HG02642 (cell line): ENCODE results near the gene SYT2.

ENCODE experiments used
- ATAC-seq: cut with Tn5 transposase; IDR thresholded peaks from one replicate; pipeline ENCODE4 v1.9.1; 2021; ENCODE audit warnings: mild to moderate bottlenecking; ENCODE audit not compliant: unreplicated experiment, poor library complexity

SYT2 gene

DNA sequence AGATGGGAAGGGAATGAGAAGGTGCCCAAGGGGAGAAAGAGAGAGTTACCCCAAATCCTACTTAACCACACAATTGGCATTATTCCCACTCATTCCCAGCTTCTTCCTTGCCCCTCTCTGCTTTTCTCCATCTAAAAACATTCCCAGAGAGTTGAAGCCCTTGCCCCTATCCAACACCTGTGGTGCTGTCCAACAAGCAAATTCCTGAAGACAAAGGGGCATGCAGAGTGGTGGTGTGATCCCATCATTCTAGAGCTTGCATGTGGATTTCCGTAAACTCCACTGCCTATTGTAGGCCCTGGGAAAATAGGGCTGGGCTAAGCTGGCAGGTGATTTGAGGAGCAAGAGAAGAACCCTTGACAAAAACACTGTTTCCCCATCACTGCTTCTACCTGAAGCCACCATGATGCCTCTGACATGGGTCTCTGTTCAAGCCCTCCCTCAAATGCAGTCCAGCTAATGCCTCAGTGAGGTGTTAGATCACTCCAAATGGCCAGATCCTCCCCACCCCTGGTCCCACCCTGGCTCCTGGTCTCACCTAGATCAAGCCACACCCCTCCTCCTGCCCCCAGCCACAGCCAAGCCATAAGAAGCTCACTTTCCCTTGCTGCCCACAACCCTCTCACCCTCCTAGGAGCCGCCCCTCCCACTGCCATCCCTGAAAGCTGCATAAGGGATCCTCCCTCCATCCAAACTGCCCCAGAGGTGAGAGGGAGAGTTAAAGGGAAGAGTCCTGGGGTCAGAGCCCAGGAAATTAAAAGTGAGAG, 29.5 kb downstream of the SYT2 start:
- no peak for ATAC-seq

DNA sequence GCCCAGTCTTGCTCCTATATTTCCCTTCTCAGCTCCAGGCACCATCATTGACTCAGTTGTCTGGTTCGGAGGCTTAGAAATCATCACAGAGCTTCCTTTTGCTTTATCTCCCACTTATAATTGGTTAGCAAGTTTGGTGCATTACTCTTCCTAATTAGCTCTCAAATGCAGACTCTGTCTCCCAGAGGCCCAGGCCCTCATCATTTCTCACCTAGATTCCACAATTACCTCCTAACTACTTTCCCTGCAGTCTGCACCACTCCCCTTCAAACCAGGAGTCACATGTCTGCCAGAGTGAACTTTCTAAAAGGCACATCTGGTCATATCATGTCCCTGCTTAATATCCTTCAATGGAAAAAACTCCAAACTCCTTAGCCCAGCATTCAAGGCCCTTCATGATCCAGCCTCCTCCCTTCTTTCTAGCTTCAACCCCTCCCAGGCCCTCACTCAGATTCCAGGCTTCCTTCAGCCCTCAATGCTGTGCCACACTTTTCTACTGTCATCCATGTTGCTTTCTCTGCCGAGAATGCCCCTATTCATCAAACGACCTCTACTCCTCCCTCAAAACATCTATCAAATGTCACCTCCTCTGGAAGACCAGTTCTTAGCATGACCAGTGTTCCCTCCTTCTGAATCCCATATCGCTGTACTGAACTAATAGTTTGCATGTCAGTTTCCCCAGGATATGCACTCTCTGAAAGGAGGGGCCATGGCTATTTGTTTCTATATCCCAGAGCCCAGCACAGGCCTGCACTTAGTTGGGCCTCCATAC, 30.7 kb downstream of the SYT2 start:
- ATAC-seq = no peak

GRCh38 chr1:202677433-202677832, 32.8 kb downstream of the SYT2 start:
- ATAC-seq = no peak

GRCh38 chr1:202673531-202673930, 36.7 kb downstream of the SYT2 start:
- no peak for ATAC-seq

DNA sequence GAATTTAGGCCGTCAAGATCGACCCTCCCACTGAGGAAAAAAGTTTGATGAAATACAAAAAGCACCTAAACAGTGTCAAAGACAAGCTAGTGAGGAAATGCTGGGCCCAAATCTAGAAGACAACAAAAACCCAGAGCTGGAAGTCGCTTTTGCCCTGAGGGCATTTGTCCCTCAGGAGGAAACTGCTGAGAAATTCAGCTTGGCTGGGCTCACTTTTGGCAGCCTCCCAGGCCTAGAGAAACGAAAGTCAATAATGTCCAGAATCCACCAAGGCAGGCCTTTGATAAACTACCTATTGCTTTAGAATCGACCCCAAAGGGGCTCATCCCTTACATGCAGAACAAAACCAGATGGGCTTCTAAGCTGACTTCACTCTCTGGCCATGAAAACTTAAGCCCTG, 38.9 kb downstream of the SYT2 start:
- ATAC-seq = no peak

GRCh38 chr1:202665417-202665816, 44.8 kb downstream of the SYT2 start:
- no peak for ATAC-seq

DNA sequence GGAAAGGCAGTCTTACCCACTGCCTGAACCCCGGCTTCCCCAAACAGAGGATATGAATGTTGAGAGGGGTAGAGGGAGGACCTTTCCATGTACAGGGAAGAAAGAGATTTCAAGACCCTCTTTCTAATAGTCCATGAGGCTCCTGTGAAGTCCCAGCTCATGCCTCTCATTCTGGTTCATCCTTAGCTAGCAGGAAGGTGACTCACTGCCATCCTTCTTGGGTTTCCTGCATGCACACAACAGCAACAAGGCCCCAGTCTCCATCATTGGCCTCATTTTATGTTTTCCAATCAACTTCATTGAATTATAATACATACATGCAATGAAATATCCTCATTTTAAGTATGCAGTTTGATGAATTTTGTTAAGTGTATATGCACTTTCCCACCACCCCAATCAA, 46.2 kb downstream of the SYT2 start:
- no peak for ATAC-seq

GRCh38 chr1:202663131-202663530, 47.1 kb downstream of the SYT2 start:
- ATAC-seq = no peak

DNA sequence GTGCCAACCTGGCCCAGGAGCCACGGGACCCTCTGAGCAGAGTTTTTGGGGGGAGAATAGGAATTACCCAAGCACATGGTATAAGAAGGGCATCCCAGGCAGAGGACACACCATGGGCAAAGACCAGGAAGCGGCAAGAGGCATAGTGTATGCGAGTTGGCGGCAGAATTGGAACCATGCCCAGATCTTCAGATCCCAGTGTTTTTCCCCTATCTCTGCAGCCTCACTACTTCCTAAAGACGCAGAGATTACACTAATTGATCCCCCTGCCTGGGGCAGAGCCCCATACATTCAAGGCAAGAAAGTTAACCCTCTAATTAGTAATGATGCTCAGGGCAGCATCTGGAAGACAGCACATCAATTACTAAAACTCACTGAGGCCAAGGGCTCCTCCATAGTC, 48.2 kb downstream of the SYT2 start:
- ATAC-seq = no peak

DNA sequence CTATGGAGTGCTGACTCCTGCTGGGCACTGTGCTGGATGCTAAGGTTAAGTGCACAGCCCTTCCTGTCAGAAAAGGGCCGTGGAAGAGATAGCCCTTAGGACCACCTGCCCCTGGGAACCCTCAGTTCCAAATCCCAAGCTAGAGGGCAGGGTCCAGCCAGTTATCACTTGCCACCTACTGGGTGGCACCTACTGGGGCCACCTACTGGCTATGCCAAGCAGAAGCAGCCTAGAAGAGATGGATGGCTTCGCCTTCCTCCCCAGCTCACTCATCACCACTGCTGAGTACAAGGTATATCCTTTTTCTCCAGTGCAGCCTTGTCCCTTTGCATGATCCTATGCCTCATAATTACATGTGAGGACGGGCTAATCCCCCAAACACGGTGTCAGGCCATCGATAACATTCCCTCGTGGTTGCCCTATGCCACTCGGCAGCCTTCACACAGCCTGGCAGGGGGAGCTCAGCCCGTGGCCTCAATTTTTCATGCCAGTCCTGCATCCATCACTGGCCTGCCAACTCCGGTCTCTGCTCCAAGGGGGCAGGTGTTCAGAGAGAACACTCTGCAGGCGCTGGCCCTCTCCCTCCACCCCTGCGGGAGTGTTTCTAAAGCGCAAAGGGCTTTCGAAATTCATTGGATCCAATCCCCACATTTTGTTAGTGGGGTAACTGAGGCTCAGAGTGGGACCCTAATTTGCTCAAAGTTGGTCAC, 49.0 kb downstream of the SYT2 start:
- ATAC-seq = no peak

DNA sequence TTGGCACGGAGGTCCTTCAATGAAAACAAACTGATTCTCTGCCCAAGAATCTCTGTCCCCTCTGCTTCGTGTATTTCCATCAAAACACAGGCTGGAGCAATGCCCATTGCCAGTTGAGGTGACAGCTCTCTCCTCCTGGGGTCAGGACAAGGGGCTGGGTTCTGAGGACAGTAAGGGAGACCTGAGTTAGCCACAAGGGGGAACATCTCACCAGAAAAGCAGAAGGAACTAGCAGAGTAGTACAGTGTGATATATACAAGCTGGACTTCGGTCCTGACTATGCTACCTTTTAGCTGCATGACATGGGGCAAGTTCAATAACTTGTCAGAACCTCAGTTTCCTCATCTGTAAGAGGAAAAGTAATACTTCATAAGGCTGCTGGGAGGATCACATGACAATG, 50.3 kb downstream of the SYT2 start:
- no peak for ATAC-seq

DNA sequence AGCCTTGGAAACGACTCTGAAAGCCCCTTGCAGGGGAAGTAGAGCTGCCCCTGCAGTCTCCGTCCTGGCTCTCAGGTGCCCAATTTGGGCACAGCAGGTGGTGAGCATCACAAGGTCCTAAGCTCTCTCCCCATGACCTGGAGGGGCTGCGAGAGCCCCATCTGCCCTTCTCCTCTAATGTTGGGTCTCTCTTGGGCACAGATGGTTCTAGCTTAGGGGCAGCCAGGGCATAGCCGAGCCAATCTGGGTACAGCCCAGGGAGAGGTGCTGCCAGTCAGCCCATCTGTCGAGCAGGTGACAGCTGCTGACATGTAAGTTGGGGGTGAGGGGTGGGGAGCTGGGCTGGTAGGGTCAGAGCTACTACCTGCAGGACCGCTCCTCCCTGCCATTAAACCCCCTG, 50.7 kb downstream of the SYT2 start:
- ATAC-seq = no peak

DNA sequence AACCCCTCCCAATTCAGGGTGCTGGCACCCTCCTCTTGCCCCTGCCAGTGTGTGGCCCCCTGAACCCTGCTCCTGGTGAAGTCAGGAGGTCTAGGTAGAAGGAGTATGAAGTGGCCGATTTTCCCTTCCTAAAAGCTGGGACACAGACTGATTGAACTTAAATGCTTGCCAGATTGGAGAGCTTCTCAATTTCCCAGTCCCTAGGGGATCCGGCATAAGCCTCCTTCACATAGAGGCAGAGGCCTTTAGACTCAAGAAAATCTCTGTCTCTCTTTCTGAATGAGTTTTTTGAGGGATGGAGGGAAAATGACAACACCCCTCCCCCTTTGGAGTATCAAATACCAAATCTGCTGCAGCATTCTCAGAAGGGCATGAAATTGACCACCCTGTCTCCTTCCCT, 51.5 kb downstream of the SYT2 start:
- no peak for ATAC-seq

DNA sequence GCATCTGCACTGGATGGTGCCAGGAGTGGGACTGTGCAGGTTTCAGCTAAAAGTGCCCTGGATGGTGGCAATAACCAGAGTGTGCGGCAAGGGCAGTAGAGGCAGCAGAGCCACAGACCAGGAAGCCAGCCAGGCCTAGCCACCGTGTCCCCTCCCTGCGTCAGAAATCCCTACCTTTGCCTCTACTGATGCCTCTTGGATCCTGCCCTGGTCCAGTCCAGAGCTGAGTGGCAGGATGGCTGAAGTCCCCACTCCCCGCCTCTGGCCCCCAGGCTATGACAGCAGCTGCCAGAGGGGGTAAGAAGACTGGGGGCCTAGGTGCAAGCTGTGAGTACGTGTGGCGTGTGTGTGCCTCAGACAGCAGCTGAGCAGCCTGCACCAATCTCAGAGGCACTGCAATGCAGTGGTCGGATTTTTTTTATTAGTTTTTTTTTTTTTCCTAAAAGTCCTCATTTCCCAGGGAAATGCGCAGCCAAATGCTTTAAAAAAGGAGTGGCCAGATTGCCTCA, 51.9 kb downstream of the SYT2 start:
- no peak for ATAC-seq

GRCh38 chr1:202656951-202657646, 53.2 kb downstream of the SYT2 start:
- no peak for ATAC-seq

- ATAC-seq = no peak
Observed at GRCh38 chr1:202656057-202656456, 54.2 kb downstream of the SYT2 start.

- no peak for ATAC-seq
Observed at GRCh38 chr1:202654079-202654478, 56.2 kb downstream of the SYT2 start.

- ATAC-seq = no peak
Observed at GRCh38 chr1:202649553-202650392, 60.5 kb downstream of the SYT2 start.

DNA sequence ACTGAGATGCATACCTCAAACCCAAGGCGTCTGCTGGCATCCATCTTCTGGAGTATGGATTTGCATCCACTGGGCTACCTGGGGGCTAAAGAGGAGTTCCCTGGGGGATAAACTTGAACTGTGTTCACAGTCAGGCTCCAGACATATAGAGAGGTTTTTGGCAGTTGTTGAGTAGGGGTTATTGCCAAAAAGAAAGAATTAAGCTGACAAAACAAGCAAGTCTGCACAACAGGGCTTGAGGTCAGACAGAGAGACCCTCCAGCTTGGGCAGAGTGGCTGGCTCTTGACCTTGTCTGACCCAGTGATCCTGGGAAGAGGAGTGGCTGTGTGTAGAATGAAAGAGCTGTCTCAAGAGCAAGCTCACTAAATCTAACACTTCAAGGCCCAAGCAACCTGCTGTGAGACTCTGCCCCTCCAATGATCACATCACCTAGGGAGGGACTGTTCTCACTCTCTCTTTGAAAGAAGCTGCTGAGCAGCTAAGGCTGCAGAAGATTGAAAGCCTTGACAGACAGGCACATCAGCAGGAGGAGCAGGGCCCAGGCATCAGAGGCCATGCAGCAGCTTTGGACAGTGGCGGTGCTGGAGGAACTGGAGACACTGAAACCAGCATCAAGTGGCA, 61.5 kb downstream of the SYT2 start:
- ATAC-seq = no peak
